ENCODE measurements around the gene C11orf65.

The C11orf65 gene

GRCh38 chr11:108370990-108371389 lies 96.3 kb downstream of the C11orf65 start:
- no peak for DNase-seq (ENCODE audit: low read depth in 2 of 2)

DNA sequence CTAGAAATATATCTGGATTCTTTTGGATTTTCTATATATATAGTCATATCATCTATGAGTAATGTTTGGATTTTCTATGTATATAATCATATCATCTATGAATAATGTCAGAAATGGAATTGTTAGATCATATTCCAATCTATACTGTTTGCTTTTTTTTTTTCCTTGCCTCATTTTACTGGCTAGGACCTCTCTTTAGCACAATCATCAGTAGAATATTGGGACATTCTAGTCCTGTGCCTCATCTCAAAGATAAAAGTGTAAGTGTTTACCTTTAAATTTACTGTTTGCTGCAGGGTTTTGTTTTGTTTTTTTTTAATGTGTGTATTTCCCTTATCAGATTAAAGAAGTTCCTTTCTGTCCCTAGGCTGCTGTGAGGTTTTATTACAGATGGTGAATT lies 97.0 kb downstream of the C11orf65 start:
- no peak for DNase-seq (ENCODE audit: low read depth in 2 of 2)

DNA sequence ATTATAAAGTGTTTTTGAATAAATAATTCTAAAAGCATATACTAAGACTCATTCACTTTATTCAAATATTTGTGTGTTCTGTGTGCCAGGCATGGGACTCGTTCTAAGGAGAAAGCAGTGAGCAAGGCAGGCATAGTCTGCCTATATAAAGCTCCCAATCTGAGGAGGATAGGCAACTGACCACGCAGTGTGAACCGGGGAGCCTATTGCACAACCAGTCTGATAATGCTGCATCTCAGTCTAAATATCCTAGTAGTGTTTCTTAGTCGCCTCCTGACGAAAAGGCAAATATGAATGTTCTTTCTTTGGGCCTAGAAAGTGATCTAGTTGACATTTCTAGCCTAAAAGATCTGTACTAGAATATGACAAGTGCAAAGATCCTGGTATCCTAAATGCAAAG lies 98.3 kb downstream of the C11orf65 start:
- DNase-seq (ENCODE audit: low read depth in 2 of 2): no peak

GRCh38 chr11:108368134-108368533 lies 99.2 kb downstream of the C11orf65 start:
- DNase-seq (ENCODE audit: low read depth in 2 of 2): no peak

GRCh38 chr11:108364159-108364558 lies 103.2 kb downstream of the C11orf65 start:
- DNase-seq (ENCODE audit: low read depth in 2 of 2): no peak

- no peak for DNase-seq (ENCODE audit: low read depth in 2 of 2)
Measured at GRCh38 chr11:108351468-108351867, 115.9 kb downstream of the C11orf65 start.

GRCh38 chr11:108346451-108346850 lies 120.9 kb downstream of the C11orf65 start:
- DNase-seq (ENCODE audit: low read depth in 2 of 2): no peak

DNA sequence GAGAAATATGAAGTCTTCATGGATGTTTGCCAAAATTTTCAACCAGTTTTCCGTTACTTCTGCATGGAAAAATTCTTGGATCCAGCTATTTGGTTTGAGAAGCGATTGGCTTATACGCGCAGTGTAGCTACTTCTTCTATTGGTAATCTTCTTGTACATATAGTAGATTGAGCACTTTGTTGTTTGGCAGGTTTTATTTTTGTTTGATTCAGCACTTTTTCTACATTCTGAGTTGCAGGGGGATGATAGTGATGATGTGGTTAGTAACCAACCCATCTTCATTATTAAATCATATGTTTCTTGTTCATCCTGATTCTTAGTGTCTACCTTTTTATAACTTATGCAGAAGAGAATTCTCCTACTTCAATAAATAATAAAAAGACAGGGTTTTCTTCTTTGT lies 121.6 kb downstream of the C11orf65 start:
- no peak for DNase-seq (ENCODE audit: low read depth in 2 of 2)

DNA sequence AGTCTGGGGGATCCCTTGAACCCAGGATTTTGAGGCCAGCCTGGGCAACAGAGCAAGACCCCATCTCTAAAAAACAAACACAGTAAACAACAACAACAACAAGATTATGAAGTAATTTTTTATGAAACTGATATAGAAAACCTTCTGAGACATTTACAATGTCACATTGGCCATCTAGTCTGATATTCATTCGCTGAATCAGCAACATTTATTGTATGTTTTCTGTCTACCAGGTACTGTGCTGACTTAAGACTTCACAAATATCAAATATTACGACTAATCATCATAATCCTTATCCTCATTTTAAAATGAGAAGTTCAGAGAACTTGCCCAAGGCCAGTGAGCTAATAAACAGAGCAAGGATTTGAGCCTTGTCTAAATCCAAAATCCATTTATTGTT lies 123.6 kb downstream of the C11orf65 start:
- DNase-seq (ENCODE audit: low read depth in 2 of 2): no peak

DNA sequence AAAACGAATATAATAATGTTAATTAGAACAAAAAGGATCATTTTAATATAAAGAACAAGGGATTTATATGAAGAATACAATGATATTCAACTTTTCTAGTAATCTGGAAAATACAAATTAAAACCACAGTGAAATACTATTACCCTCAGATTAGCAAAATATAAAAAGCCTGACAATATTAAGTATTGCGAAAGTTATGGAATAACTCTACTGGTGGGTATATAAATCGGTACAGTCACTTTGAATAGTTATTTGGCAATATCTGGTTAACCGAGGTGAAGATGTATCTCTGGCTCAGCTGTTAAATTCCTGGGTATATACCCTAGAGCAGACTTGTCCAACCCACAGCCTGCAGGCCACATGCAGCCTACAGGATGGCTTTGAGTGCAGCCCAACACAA lies 125.7 kb downstream of the C11orf65 start:
- no peak for DNase-seq (ENCODE audit: low read depth in 2 of 2)

- DNase-seq (ENCODE audit: low read depth in 2 of 2): no peak
Measured at GRCh38 chr11:108340973-108341372, 126.4 kb downstream of the C11orf65 start.

DNA sequence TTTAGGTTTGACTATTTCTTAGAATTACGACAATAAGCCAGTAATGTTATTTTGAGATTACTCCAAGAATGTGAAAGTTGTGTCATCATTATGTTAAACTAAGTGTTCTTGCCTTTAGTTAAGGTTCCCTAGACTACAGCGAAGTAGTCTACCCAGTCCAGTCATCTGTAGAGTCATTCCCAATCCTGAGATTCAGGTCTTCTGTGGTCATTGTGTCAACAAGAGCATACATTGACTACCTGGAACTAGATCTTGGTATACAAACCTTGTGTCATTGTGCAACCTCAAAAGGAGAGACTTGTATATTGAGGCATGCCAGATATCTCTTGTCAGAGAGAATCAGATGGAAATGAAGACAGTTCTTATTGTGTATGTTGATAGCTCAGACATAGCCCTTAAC lies 128.6 kb downstream of the C11orf65 start:
- DNase-seq (ENCODE audit: low read depth in 2 of 2): no peak

DNA sequence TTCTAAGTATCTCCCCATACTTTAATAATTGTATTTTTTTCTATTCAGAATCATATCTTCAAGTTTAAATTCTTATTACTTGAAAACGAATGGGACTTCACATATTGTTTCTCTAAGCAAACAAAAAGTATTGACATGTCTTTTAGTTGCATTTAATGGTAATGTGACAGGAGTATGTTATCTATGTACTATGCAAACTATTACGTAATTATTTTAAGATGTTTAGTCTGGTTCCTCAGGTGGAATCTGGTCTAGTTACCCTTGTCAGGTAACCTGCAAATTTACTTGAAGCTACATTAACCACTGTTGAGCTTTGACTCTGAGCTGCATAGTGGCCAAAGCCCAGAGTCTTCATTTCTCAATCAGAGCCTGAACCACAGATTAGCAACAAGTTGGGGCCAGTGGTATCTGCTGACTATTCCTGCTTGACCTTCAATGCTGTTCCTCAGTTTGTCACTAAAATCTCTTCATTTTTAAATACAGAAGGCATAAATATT lies 133.9 kb downstream of the C11orf65 start:
- DNase-seq (ENCODE audit: low read depth in 2 of 2): no peak

Data from stimulated activated CD4-positive, alpha-beta T cell treated with anti-CD3 and anti-CD28 coated beads, Interleukin-15, amount 100 ng/mL, for 48 hours (primary cell).